Measurements from ENCODE around the gene ATP6V1G1.
"Not testable (repeated sequence)": the region's sequence is repeated elsewhere in the genome, so short reads cannot be mapped to it uniquely, and the experiment has no call there.

ATP6V1G1 gene

GRCh38 chr9:114587345-114588202 lies at the start of gene ATP6V1G1:
TSS of gene ATP6V1G1 (plus strand) at chr9:114587769. CDS start at chr9:114587839, 70 bp downstream.
- DNase-seq (ENCODE audit: low spot score) = peak; percentile 98

DNA sequence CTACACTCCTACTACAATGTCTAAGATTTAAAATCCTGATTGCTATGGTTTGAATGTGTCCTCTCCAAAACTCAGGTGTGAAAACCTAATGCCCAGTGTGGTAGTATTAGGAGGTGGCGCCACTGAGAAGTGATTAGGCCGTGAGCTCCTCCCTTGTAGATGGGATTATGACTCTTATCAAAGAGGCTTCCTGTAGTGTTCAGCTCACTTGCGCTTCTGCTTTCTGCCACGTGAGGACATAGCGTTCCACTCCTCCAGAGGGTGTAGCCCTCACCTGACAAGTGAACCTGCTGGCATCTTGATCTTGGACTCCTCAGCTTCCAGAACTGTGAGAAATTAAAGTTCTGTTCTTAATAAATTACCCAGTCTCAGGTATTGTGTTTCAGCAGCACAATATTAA lies 49.3 kb upstream of the ATP6V1G1 start:
- peak; percentile 14 for DNase-seq (ENCODE audit: low spot score)

DNA sequence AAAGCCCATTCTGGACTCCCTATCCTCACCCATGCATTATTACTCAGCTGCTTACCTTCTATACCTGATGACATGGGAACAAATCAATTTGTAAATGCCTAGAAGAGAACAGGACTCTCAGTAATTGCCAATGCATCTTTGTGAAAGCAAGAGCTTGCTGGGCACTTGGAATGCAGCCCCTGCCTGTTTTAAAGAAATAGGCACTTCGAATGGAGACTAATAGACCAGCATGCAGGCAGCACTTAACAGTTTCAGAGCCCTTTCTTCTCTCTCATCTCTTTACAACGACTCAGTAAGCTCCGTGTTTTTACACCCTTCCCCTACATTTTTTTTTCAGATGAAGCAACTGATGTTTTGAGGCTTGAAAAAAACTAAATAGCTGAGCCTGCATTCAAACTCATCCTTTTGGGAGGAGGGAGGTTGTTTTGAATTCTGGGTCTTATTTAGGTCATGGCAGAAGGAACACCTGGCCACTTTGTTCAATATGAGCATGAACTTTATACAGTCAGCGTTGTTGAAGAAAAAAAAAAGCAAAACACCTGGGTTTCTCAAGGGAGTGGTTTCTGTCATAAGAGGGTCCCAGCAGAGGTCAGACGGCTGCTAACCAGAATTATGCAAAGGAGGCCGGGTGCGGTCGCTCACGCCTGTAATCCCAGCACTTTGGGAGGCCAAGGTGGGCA lies 47.7 kb upstream of the ATP6V1G1 start:
- DNase-seq (ENCODE audit: low spot score) = no peak

DNA sequence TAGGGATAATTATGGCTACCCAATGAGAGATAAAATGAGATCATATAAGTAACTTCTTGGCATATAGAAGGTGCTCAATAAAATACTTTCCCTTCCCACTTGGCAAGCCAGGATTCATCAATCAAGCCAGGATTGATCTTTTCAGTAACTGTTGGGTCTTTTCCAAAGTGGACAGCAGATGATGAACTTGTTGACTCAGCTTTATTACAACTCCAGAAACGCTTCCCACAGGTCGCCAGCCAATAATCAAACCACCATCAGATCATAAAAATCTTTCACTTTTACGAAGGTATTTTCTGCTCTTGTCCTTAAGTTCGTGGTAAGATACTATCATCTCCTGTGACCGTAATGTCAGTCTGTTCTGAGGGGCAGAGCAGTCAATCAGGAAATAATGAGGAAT lies 42.5 kb upstream of the ATP6V1G1 start:
- no peak for DNase-seq (ENCODE audit: low spot score)

GRCh38 chr9:114546851-114547250 lies 40.7 kb upstream of the ATP6V1G1 start:
- no peak for DNase-seq (ENCODE audit: low spot score)

DNA sequence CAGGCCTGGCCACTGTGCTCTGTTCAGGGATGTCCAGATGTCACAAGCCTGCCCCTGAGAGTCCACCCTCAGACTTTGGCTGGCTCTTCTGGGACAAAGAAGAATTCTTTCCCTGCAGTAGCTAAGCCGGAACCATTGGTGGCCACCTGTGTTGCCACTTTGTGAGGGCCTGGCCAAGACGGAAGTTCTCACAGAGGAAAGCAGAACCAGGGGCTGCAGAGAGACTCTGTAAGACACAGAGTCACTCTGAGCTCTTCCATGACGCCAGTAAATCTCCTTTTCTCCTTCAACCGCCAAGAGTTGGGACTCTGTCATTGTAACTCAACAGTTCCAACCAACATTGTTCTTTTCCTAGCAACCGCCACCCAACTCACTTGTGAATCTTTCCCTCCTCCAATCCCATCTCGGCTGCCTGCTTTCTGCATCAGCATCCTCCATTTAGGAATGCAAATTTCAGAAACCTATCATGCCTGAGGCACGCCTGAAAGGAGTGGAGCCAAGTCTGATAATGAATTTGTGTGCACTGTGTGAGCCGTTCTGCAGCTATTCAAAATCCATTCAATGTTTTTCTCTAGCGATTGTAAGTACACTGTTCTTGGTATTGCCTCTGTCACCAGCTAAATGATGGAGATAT lies 37.8 kb upstream of the ATP6V1G1 start:
- no peak for DNase-seq (ENCODE audit: low spot score)

DNA sequence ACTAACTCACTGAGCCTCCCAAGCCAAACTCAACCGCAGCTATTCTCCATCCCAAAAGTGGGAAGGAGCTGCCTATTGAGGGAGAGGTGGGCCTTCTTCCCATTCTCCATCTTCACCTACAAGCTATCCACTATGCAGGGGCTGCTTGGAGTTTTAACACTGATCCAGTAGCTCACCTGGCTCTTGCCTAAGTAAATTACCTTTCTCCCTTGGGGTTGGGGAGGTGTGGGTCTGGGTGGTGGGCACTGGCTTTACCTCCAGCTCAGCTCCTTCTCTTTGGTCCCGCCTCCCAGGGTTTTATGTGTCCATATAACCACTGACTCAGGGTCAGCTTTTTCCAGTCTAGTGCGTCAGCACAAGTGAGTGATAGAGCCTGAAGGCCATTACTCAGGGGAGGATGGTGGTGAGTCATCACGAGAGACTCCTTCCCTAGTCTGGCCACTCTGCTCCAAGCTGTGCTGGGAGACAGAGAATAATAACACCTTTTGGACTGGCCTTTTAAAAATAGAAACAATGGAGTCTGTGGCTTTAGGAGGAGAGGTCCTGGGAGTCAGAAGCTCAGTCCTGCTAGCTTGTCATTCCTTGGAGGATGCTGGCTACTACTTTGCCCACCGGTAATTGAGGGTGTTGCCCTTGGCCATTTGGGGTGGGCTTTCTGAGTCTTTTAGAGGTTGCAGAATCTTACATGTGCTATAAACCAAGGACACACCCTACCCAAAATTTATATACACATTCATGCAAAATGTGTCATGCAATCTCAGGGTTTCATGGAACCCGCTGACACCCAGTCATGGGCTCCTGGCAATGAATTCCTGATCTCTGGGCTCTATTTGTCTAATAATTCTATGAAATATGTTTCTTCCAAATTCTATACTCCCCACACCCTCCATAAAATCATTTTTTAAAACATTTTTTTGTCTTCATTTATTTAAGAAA lies 35.6 kb upstream of the ATP6V1G1 start:
- peak; percentile 82 for DNase-seq (ENCODE audit: low spot score)

GRCh38 chr9:114552706-114553105 lies 34.9 kb upstream of the ATP6V1G1 start:
- no peak for DNase-seq (ENCODE audit: low spot score)

- DNase-seq (ENCODE audit: low spot score) = no peak
Observed at GRCh38 chr9:114553202-114553601, 34.4 kb upstream of the ATP6V1G1 start.

DNA sequence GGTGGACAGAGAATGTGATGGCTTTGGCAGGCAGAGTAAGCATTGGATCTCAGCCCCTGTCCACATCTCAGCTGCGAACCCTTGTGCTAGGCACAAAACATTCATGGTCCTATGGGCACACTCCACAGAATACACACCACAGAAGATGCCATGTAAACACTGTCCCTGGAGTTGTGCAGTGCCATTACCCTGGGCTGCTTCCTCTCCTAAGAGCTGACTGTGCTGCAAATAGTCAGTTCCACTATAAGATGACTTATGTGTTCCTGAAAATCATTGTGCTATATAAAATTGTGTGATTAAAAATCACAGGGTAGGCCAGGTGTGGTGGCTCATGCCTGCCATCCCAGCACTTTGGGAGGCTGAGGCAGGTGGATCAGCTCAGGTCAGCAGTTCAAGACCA lies 31.9 kb upstream of the ATP6V1G1 start:
- DNase-seq (ENCODE audit: low spot score) = no peak

DNA sequence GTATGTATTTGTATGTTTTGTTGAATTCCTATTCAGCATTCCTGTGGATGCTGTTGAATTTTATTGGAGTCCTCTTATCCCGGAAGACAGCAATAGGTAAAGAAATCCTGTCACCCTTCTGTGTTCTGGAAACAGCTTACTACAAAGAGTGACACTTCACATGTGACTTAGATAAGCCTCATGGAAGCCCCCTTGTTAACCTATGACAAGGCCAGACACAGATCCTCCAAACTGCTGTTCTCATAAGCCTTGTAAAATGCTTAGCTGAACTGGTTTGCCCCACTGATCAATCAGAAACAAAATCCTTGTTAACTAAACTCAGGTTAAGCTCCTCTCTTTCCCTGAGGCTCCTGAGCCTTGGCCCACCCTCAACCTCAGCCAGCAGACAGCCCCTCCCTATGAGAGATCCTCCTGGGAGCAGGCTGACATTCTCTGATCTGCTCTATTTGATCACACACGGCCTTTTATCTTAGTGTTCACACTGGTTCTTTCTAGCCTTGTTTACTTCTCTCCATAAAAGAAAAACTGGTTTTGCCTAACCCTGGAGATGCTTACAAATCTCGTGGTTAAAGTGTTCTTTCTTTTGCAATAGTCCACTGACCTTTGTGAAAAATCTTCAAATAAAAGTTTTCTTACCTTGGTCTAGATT lies 29.4 kb upstream of the ATP6V1G1 start:
- DNase-seq (ENCODE audit: low spot score) = no peak

- no peak for DNase-seq (ENCODE audit: low spot score)
Observed at GRCh38 chr9:114559830-114560513, 27.6 kb upstream of the ATP6V1G1 start.

DNA sequence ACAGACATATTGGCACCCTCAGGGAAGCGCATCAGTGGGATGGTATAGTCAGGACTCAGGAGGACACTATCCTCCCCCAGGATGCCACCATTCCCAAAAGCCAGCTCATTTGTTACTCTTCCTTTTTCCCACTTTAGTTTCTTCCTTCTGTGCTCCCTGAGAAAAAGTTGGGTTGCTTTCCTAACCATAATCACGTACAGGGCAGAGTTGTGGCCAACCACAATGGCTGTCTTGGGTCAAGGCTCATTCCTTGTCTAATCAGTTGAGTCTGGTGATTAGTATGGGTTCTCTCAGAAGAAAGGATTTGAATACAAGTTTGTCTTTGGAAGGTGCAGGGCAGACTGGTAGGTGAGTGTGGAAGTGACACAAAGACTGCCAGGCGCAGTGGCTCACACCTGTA lies 26.6 kb upstream of the ATP6V1G1 start:
- no peak for DNase-seq (ENCODE audit: low spot score)

DNA sequence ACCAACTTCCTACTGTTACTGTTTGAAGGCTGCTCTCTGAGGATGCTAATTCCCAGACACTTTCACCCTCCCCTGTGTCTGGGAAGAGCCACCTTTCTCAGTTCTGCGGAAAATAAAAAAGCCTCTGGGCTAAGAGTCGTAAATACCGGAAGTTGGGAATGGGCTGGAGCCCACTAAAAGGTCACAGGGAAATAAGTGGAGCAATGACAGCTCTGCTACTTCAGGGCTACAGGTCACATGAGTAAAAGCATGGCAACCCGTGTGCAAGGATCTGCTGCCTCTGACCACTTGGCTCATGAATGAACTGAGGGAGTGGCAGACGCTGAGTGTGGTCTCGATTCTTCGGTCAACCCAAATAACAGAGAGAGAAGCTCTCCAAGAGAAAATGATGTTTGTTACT lies 25.8 kb upstream of the ATP6V1G1 start:
- DNase-seq (ENCODE audit: low spot score) = no peak

DNA sequence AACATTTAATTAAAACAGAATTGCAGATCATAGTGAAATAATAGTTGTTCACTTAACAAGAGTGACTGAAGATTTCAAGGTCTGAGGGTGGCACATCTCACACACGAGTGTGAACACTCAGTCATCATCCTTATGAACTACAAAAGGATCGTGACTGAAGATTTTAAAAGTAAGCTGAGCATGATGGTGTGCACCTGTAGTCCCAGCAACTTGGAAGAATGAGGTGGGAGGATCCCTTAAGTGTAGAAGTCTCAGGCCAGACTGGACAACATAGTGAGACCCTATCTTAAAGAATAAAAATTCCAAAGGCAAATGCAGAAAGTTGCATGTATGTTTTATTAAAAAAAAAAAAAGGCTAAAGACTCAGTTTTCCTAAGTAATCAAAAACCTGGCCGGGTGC lies 22.4 kb upstream of the ATP6V1G1 start:
- no peak for DNase-seq (ENCODE audit: low spot score)

DNA sequence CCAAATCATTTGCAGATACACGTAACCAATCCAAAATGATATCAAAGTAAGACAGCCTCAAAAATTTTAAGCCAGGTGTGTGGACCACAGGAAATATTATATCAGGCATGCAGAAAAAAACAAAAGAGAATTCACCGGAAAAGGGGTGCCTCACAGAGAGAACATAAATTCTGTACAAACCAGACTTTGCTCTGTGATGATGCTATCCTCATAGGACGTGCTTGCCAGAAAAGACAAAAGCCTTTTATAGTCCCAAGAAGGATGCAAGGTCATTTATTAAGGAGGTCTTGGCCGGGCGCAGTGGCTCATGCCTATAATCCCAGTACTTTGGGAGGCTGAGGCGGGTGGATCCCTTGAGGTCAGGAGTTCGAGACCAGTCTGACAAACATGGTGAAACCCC lies 16.8 kb upstream of the ATP6V1G1 start:
- DNase-seq (ENCODE audit: low spot score) = no peak

- DNase-seq (ENCODE audit: low spot score) = no peak
Observed at GRCh38 chr9:114571391-114571790, 16.2 kb upstream of the ATP6V1G1 start.

GRCh38 chr9:114572199-114572598 lies 15.4 kb upstream of the ATP6V1G1 start:
- DNase-seq (ENCODE audit: low spot score) = no peak

DNA sequence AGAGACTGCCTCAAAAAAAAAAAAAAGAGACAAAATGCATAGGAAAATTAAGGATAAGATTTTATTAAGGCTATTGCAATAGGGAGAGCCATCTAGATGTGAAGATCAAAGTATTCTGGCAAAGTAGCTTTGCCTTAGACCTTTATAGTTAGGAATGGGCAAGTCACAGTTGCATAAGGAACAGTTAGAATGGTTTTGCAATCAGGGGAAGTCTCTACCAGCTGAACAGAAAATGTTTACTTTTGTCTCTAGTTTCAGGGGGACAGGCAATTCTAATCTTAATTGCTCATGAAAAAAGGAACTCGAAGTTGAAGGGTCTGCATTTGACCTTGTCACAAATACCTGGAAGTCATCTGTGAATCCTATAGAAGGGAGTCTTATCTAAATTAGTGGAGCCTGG lies 13.1 kb upstream of the ATP6V1G1 start:
- DNase-seq (ENCODE audit: low spot score) = no peak

DNA sequence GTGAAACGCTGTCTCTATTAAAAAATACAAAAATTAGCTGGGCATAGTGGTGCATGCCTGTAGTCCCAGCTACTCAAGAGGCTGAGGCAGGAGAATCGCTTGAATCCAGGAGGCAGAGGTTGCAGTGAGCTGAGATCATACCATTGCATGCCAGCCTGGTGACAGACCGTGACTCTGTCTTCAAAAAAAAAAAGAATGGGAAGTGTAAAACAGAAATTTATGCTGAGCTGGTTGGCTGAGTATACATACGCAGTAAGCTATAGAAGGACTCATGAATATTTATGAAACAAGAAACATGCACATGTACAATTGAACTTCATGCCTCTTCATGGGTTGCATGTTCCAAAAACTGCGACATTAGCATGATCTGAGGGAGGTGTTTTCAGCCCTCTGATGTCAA lies 10.8 kb upstream of the ATP6V1G1 start:
- DNase-seq (ENCODE audit: low spot score) = not testable (repeated sequence)

DNA sequence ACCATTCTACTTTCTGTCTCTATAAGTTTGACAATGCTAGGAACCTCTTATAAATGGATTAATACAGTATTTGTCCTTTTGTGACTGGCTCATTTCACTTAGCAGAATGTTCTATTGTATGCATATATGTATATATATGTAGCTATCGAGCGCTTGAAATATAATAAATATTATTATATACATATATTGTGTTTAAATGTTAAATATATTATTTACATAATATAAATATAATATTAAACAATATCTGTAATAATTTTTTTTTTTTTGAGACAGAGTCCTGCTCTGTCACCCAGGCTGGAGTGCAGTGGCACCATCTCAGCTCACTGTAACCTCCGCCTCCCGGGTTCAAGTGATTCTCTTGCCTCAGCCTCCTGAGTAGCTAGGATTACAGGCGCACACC lies 9.4 kb upstream of the ATP6V1G1 start:
- not testable (repeated sequence) for DNase-seq (ENCODE audit: low spot score)
